Middle frontal gyrus (tissue), 1 donor: ENCODE measurements around the gene FBXO31.

Experiments used
- DNase-seq: peaks from one replicate; pipeline ENCODE4 v3.0.0-alpha.2; 2015; ENCODE audit warnings: low spot score; ENCODE audit errors: extremely low spot score

Gene FBXO31

GRCh38 chr16:87383505-87384161, at the start of gene FBXO31:
Gene FBXO31 (minus strand): TSS chr16:87383776. CDS start chr16:87383744, 32 bp downstream.
- peak; percentile 76 for DNase-seq

- no peak for DNase-seq
These were observed 48.8 kb upstream of the FBXO31 start for GRCh38 chr16:87432330-87432915.

DNA sequence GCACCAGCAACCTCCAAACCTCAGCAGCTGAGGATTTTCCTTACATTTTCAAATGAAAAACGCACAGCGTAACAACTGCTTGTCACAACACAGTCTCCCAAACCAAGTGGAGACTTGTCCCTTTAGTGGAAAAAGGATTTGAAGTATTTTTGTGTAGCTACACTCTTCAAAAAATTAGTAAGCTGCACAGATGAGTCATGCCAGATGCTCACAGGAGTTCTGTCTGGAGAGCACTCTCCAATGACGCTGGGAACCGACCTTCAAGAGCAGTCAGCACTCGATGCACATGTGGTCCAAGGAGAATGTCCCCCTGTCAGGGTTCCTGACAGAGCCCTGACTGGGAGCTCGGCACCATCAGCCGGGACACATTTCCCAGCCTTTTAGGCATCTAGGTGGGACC, 48.4 kb upstream of the FBXO31 start:
- no peak for DNase-seq

DNA sequence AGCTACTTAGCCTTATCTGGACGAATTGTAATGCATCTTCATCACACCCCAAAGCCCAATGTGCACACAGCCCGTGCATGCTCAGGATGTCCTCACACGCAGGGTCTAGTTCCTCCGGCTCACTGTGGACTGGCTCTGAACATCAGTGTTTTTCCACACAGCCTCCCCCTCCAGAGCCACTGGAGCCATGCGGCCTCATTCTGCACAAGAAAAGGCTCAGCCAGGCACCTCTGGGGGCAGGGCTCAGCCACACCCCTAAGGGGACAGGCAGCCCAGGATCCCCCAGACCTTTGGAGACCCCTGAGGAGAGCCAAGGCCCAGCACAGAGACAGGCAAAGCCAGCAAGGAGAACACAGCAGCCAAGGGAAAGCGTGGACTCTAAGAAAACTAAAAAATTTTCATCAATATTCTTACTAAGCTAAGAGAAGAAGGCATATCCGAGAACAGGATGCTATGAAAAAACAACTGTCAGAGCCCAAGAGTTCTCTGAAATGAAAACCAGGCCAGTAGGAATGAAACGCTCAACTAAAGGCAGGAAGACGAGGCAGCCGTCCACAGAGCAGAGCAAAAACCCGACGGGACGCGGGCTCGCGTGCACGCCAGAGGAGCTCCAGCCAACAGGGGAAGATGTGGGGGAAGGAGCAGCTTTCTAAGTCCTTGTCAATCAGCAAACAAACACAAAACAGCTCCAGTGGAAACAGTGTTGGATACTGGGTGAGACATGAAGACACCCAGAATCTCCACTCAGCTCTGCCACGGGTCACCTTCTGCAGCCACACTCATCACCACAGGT, 43.0 kb upstream of the FBXO31 start:
- no peak for DNase-seq

DNA sequence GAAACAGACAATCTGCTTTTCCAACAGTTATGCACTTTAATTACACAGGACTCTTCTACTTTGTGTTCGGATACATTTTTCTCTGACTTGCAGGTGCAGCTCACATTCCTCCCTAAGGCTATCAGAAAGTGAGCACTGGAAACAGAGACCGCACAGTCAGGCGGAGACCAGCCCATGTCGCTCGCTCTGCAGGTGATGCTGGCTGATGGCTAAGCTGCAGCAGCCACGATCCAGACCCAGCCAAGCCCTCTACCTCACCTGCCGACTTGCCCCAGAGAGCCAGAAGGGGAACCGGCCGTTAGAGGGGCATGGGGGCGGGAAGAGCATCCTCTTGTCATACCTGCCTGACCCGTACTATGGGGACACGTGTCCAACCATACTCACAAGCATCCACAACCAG, 42.4 kb upstream of the FBXO31 start:
- no peak for DNase-seq

- no peak for DNase-seq
These were observed 40.7 kb upstream of the FBXO31 start for GRCh38 chr16:87424266-87424665.

- DNase-seq = no peak
These were observed 39.9 kb upstream of the FBXO31 start for GRCh38 chr16:87423429-87423828.

- no peak for DNase-seq
These were observed 38.5 kb upstream of the FBXO31 start for GRCh38 chr16:87422106-87422505.

GRCh38 chr16:87421003-87421912, 37.7 kb upstream of the FBXO31 start:
- no peak for DNase-seq

GRCh38 chr16:87420026-87421002, 36.7 kb upstream of the FBXO31 start:
- no peak for DNase-seq

DNA sequence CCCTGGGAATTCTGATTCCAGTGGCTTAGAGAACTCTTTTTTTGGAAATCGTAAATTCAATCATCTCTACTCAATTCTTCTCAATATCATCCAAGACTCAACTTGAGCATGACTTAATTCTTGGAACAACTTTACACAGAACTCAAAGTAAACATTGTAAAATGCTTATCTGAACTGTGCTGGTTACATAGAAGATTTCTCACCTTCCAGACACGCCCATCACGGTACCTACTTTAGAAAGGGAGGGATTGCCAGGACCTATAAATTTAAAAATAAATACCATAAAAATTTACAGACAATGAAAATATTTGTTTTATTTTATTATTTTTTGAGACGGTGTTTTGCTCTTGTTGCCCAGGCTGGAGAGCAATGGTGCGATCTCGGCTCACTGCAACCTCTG, 35.1 kb upstream of the FBXO31 start:
- DNase-seq = no peak

DNA sequence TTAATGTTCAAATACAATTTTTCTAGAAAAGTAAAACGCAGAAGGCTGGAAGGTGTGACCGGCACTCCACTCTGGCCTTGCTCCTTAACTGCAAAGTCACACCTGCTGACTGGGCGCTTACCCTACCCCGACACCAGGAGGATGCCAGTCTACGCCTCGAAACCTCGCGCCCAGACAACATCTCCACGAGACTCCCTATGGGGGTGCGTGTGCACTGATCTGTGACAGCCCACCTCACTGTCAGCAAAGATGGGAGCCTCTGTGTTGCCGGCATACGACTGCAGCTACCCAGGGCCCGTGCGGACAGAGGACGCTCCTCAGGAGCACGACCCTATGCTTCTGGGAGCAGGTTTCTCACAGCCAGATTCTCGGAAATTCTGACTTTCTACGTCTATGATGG, 34.6 kb upstream of the FBXO31 start:
- DNase-seq = no peak

DNA sequence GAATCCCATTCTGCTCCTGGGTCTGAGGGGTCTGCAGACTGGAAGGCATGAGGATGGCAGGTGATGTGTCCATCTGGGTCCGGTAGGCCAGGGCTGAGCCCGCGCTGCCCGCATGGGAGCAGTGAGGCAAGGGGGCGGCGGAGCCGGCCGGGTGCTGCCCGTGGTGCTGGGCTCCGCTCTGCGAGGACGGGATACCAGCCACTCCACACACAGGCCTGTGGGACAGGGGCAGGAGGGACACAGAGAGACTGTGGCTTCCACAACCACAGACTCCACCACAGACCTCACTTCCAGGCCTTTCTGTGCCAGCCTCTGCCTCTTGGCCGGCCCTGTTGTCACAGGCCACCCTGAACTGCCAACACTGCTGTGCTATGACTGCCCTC, 33.9 kb upstream of the FBXO31 start:
- no peak for DNase-seq

- peak; percentile 20 for DNase-seq
These were observed 33.4 kb upstream of the FBXO31 start for GRCh38 chr16:87416826-87417527.

- no peak for DNase-seq
These were observed 31.9 kb upstream of the FBXO31 start for GRCh38 chr16:87415441-87415840.

GRCh38 chr16:87414251-87414680, 30.7 kb upstream of the FBXO31 start:
- no peak for DNase-seq

GRCh38 chr16:87412996-87413421, 29.4 kb upstream of the FBXO31 start:
- no peak for DNase-seq

DNA sequence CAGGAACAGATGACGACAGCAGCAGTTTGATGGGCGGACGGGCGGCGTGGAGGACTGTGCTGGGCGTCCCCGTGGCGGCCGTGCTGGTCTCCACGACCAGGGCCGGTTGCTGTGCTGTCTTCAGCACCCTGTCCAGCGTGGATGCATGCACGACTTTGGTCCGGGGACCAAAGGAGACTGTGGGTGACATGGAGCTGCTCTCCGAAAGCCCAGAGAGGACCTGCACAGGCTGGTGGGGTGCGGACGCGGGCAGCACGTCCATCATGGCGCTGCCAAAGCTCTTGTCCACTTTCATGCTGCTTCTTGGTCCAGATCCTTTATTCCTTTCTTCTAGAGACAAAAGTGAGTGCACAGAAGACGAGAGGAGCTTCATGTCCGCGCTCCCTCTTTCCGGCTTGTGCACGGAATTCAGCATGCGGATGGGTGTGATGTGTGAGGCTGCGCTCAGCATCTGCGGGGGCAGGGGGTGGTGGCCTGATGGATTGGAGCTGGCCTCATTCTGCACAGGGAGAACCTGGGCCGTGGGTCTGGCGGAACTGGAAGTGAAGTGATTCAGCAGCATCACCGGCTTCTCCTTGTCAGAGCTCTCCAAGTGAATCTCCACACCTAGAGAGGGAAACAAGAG, 28.9 kb upstream of the FBXO31 start:
- DNase-seq = no peak
